B cell (primary cell): ENCODE data around the gene TAS2R41. TPM values are rescaled to one million over a fixed set of nuclear protein-coding genes. Genes with fewer than 3 reads are reported as not detected.

Experiments
- ATAC-seq: fragments of 200-7000 bp; cut with Tn5 transposase; one replicate; pipeline ENCODE4 v1.10.0; 2021; ENCODE audit warnings: low read depth, mild to moderate bottlenecking, moderate number of reproducible peaks, moderate library complexity
- CTCF ChIA-PET: fragments of 350-600 bp; sonication (Branson Sonifier 250); formaldehyde crosslinking; loops from one replicate; lab custom pipeline; 2021; ENCODE audit warnings: antibody characterized with exemption, inconsistent platforms; lab: Charles Lee
- POLR2A ChIA-PET: fragments of 350-600 bp; sonication (Branson Sonifier 250); formaldehyde crosslinking; loops from one replicate; lab custom pipeline; 2021; ENCODE audit warnings: antibody characterized with exemption; lab: Charles Lee
- DNase-seq: peaks from one replicate; pipeline ENCODE4 v3.0.0; 2013
- H2AFZ ChIP-seq: 2 replicates; pipeline ENCODE4 v1.6.1; 2012; ENCODE audit warnings: mild to moderate bottlenecking, low read depth, low read length; ENCODE audit not compliant: insufficient read depth, poor library complexity, severe bottlenecking
- H3K27ac ChIP-seq, 2 donors: 1 replicate in 1 of 2; 2 replicates in 1 of 2; pipeline ENCODE4 v1.5.1; 2012 to 2013; ENCODE audit warnings: low read length in 2 of 2, mild to moderate bottlenecking in 2 of 2, moderate library complexity in 1 of 2
- H3K27me3 ChIP-seq, 4 experiments: fragments of 200-600 bp in 1 of 4; sonication (generic) in 1 of 4; replicated peaks in 1 of 4; 1 replicate in 2 of 4; 2 replicates in 2 of 4; pipeline versions ENCODE4 v1.6.1 to v1.7.0; 2013 to 2016; ENCODE audit warnings: low read length in 3 of 4, mild to moderate bottlenecking in 2 of 4, mixed read lengths in 1 of 4, moderate library complexity in 1 of 4; ENCODE audit not compliant: insufficient read depth in 4 of 4, control insufficient read depth in 3 of 4; ENCODE audit errors: control extremely low read depth in 1 of 4
- H3K36me3 ChIP-seq, 2 experiments: replicated peaks in 1 of 2; 1 replicate in 1 of 2; 2 replicates in 1 of 2; pipeline versions ENCODE4 v1.6.1 to v1.7.1; 2013; ENCODE audit warnings: low read length in 1 of 2; ENCODE audit not compliant: insufficient read depth in 2 of 2, control insufficient read depth in 1 of 2; ENCODE audit errors: control extremely low read depth in 1 of 2, extremely low read depth in 1 of 2
- H3K4me1 ChIP-seq, 2 donors: fragments of 200-600 bp in 1 of 2; sonication (generic) in 1 of 2; 1 replicate in 1 of 2; 2 replicates in 1 of 2; pipeline versions ENCODE4 v1.5.1 to v1.6.1; 2013 to 2017; ENCODE audit warnings: low read length in 2 of 2; ENCODE audit not compliant: control insufficient read depth in 2 of 2, insufficient read depth in 2 of 2
- H3K4me2 ChIP-seq: replicated peaks from 2 replicates; pipeline ENCODE3; 2012; ENCODE audit warnings: mild to moderate bottlenecking, low read depth, low read length; ENCODE audit not compliant: poor library complexity, severe bottlenecking
- H3K4me3 ChIP-seq, 5 experiments: fragments of 200-600 bp in 1 of 5; sonication (generic) in 1 of 5; 1 replicate in 3 of 5; 2 replicates in 2 of 5; pipeline versions ENCODE4 v1.5.1 to v1.7.0; 2011 to 2016; ENCODE audit warnings: low read length in 4 of 5, mild to moderate bottlenecking in 4 of 5, low read depth in 2 of 5, control low read depth in 1 of 5, moderate library complexity in 1 of 5; ENCODE audit not compliant: insufficient read depth in 1 of 5; ENCODE audit errors: control extremely low read depth in 1 of 5, extremely low read depth in 1 of 5
- H3K79me2 ChIP-seq: fragments of 200-600 bp; sonication (generic); one replicate; pipeline ENCODE4 v1.6.0; 2016; ENCODE audit warnings: low read length; ENCODE audit not compliant: control insufficient read depth, insufficient read depth
- H3K9ac ChIP-seq: fragments of 200-600 bp; sonication (generic); 2 replicates; pipeline ENCODE4 v1.6.1; 2017; ENCODE audit warnings: mild to moderate bottlenecking, low read length, moderate library complexity
- H3K9me3 ChIP-seq, 3 donors: one replicate each; pipeline versions ENCODE4 v1.6.1 to v1.7.1; 2013; ENCODE audit warnings: low read length in 2 of 3; ENCODE audit not compliant: control insufficient read depth in 2 of 3, insufficient read depth in 1 of 3; ENCODE audit errors: control extremely low read depth in 1 of 3
- H4K20me1 ChIP-seq: 2 replicates; pipeline ENCODE4 v1.6.0; 2012; ENCODE audit warnings: mild to moderate bottlenecking, low read length; ENCODE audit not compliant: insufficient read depth, control insufficient read depth, poor library complexity, severe bottlenecking
- H3K27ac Mint-ChIP-seq: one replicate; pipeline ENCODE4 v1.8.0; 2021; ENCODE audit warnings: mixed read lengths
- H3K27me3 Mint-ChIP-seq: one replicate; pipeline ENCODE4 v1.8.0; 2021; ENCODE audit warnings: mixed read lengths
- H3K4me1 Mint-ChIP-seq: one replicate; pipeline ENCODE4 v1.8.0; 2021; ENCODE audit warnings: mixed read lengths
- H3K4me3 Mint-ChIP-seq: one replicate; pipeline ENCODE4 v1.8.0; 2021; ENCODE audit warnings: mixed read lengths
- H3K9me3 Mint-ChIP-seq: one replicate; pipeline ENCODE4 v1.8.0; 2022; ENCODE audit warnings: mixed read lengths; ENCODE audit not compliant: insufficient read depth
- CTCF ChIP-seq: fragments of 200-600 bp; IDR thresholded peaks from one replicate; pipeline ENCODE4 v1.8.0; 2022; ENCODE audit warnings: antibody characterized with exemption, mild to moderate bottlenecking
- EZH2 ChIP-seq: IDR thresholded peaks from 2 replicates; pipeline ENCODE4 v1.6.1; 2012; ENCODE audit warnings: borderline replicate concordance, low read depth, mild to moderate bottlenecking, moderate library complexity, low read length; ENCODE audit not compliant: insufficient read depth, poor library complexity, severe bottlenecking
- WGBS: methylation state at CpG from one replicate; pipeline ENCODE4 v1.1.5; 2013; ENCODE audit warnings: missing lambda C conversion rate; ENCODE audit not compliant: insufficient coverage; 5-methylcytosine and 5-hydroxymethylcytosine counted together
- intact Hi-C: fragments of 100-400 bp; cut with micrococcal nuclease; formaldehyde crosslinking; loops from one replicate; pipeline ENCODE4 v1.10.0; 2022
- polyA minus RNA-seq: library from RNA; depleted of rRNA, polyadenylated mRNA; stranded (reverse); fragments of >200 nt; gene quantifications from 2 replicates; pipeline ENCODE4 v1.2.3, GENCODE V29; 2012
- polyA plus RNA-seq: library from polyadenylated mRNA; depleted of rRNA; stranded (reverse); fragments of >200 nt; gene quantifications from 2 replicates; pipeline ENCODE4 v1.2.3, GENCODE V29; 2012
- total RNA-seq, 2 donors: library from RNA; stranded (reverse); fragments of 120-200 nt in 1 of 2; gene quantifications; 1 replicate in 1 of 2; 2 replicates in 1 of 2; pipeline versions ENCODE4 v1.2.3 to v1.2.4, GENCODE V29; 2013 to 2022

TAS2R41 gene
- not detected in 2 replicates for total RNA-seq
- not detected for total RNA-seq (2013)
- polyA plus RNA-seq = not detected in 2 replicates
- polyA minus RNA-seq = not detected in 2 replicates

GRCh38 chr7:143477501-143478150 is at the start of gene TAS2R41:
TAS2R41 (plus strand) TSS chr7:143477873; CDS start chr7:143477873, 0 bp downstream.
- no peaks in the 10 kb centered on the region for H3K9me3 Mint-ChIP-seq
- H3K4me1 ChIP-seq = no peaks in the 10 kb centered on the region
- H2AFZ ChIP-seq = no peak within 1 kb of the TSS
- ChIA-PET POLR2A (no interaction called here), CTCF (no interaction called here)
- H3K4me3 ChIP-seq = no peak within 1 kb of the TSS
- H3K27ac Mint-ChIP-seq = no peak within 1 kb of the TSS
- peaks cover 0 to 3% (median 0%) of the 10 kb centered on the region in 4 experiments for H3K27me3 ChIP-seq
- TF ChIP-seq EZH2 (no peak), CTCF (no peak)
- H3K27me3 Mint-ChIP-seq = peaks cover 17% of the 10 kb centered on the region
- H3K79me2 ChIP-seq = no peaks in the 10 kb centered on the region
- intact Hi-C loops = no loop called here
- no peak within 1 kb of the TSS for H3K9ac ChIP-seq
- H3K4me1 Mint-ChIP-seq = no peaks in the 10 kb centered on the region
- no peak for DNase-seq
- no peaks in the 10 kb centered on the region for H4K20me1 ChIP-seq
- H3K27ac ChIP-seq = no peak within 1 kb of the TSS
- no peak within 1 kb of the TSS for H3K4me3 Mint-ChIP-seq
- WGBS = 95% methylated on average over 5 of the region's 10 CpGs
- H3K36me3 ChIP-seq = no peaks in the 10 kb centered on the region
- peaks cover 0 to 1% (median 0%) of the 10 kb centered on the region in 3 donors for H3K9me3 ChIP-seq
- H3K4me2 ChIP-seq = no peak within 1 kb of the TSS
- ATAC-seq = no peak
